Stimulated activated CD4-positive, alpha-beta T cell treated with anti-CD3 and anti-CD28 coated beads, Interleukin-12 subunit alpha, Interleukin-12 subunit beta, amount 100 ng/mL, for 48 hours (primary cell): ENCODE measurements around the gene MYBBP1A.
A peak's percentile ranks its signal among the peaks of the same experiment; 100 is the strongest.

Source experiments
- DNase-seq, 3 donors: peaks; one replicate each; pipeline ENCODE4 v3.0.0-alpha.2; 2020; ENCODE audit warnings: low read depth in 2 of 3, low spot score in 1 of 3

MYBBP1A gene

GRCh38 chr17:4572131-4572530, 16.9 kb upstream of the MYBBP1A start:
- DNase-seq: no peak

- no peak for DNase-seq
Observed at GRCh38 chr17:4569591-4569990, 14.4 kb upstream of the MYBBP1A start.

DNA sequence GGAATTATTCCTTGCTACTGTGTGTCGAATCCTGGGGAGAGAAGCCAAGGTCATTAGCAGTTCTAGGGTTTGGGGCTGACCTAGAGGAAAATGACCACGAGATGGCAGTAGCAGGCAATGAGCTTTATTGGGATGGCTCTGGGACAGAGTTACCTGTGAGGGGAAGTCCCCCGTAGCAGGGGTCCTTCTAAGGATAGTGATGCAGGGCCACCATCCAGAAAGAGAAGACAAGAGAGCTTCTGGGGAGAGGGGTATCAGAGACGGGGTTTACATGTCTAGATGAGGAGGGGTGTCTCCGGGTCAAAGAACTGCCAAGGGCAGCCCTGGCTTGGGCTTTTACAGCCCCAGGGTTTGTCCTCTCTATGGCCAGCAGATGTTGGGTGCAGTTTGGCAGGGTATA, 11.6 kb upstream of the MYBBP1A start:
- peak in 2 of 3 donors; percentile 17 to 69 for DNase-seq

DNA sequence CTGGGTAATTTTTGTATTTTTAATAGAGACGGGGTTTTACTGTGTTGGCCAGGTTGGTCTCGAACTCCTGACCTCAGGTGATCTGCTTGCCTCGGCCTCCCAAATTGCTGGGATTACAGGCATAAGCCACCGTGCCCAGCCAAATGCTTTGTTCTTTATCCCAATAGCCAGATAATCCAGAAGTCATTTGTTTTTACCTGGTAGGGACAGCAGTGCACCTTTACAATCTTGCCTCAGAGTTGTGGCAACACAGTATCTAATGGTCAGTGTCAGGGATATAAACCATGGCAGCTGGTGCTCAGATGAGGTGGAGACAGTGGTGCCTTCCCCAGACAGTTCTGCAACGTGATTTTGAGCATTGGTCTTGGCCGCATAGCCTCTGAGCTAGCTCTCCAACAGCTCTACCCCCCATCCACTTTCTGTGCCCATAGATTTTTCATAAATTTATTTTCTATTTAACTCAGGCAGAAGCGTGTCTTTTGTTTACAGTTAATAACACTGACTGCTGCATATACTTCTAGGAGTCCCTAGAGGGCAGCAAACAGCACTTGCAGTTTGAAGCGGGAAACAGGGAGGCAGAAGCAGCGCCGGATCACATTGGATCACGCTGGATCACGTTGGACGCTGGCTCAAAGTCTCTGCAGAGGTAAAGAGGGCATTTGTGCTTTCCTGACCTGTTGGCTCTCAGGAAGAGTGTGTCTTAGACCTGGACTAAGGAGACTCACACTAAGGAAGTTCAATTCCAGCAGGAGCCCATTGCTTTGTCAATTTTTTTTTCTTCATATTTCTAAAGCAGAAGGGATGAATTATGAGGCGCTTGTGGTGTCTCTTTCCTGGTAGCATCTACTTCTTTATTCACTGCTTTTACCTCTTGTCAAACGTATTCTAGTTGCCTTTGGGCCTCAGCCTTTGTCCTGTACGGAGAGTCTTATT, 10.3 kb upstream of the MYBBP1A start:
- peak in 2 of 3 donors; percentile 44 to 53 for DNase-seq

GRCh38 chr17:4562015-4562969, 7.1 kb upstream of the MYBBP1A start:
- DNase-seq: no peak

DNA sequence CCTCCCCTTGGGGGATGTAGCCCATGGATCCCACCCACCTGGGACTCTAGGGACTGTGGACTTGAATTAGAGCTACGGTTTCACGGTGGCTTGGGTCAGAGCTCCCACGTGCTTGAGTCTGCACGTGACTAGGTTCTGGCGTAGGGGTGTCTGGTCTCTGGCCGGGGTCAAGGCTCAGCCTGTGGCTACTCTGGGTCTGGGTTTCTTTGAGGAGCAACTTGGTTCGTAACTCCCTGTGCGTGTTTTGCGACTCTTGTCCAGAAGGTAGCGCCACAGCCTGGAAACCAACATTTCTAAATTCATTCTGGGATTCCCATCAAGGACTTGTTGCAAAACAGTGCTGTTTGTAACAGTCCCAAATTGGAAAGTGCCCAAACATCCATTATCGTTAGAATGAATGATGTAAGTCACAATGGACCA, 5.7 kb upstream of the MYBBP1A start:
- DNase-seq: no peak

GRCh38 chr17:4560421-4560820, 5.2 kb upstream of the MYBBP1A start, which contains the start of gene GGT6:
Gene GGT6 (minus strand): TSS chr17:4560577. CDS start chr17:4560521, 56 bp downstream.
- DNase-seq: no peak

GRCh38 chr17:4559966-4560365, 4.8 kb upstream of the MYBBP1A start:
- no peak for DNase-seq

DNA sequence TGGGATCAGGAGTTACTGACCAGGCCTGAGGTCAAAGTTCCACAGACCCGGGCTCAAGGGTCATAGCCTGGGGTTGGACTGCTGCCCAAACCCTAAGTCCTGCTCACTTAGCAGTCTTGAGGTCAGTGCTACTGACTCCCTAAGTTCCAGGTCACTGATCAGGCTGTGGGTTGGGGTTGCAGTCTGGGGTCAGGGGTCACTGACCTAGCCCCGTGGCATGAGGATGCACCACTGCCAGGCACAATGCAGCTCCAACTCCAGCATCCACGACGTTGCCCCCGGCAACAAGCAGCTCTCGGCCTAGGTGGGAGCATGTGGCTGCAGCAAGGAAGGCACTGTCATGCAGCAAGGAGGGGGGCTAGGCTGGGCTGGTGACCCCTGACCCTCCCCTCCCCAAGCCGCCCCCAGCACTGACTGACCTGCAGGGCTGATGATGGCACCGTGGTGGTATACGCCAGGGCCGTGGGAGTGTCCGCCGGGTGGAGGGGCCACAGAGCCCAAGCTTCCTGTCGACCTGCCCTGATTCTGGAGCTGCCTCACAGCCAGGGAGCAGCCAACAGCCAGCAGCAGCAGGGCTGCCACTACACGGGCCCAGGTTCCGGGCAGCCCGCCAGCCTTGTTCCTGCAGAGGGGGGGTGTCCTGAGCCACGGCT, 4.1 kb upstream of the MYBBP1A start:
- DNase-seq: no peak

- DNase-seq: no peak
Observed at GRCh38 chr17:4558347-4558971, 3.3 kb upstream of the MYBBP1A start.

- DNase-seq: no peak
Observed at GRCh38 chr17:4557626-4558346, 2.6 kb upstream of the MYBBP1A start.

- no peak for DNase-seq
Observed at GRCh38 chr17:4556996-4557395, 1.8 kb upstream of the MYBBP1A start.

GRCh38 chr17:4555873-4556759, 932 bp upstream of the MYBBP1A start:
- no peak for DNase-seq

- no peak for DNase-seq
Observed at GRCh38 chr17:4554441-4554996, 665 bp downstream of the MYBBP1A start.

DNA sequence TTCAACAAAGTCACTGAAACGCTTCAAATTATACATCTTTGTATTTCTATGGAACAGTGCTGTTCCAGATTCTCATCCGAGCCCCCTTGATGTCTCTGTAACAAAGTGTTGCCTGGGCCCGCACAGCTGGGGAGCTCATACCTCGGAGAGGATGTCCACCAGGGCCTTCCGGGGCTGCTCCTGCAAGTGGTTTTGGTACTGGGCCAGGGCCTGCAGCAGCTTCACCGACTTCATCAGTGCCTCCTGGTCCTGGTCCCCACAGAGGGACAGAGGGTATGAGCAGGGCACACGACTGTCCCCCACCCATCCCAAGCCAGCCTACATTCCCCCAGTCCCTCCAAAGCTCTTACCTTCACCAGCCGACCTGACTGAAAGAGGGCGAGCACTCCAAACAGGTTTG, 1.5 kb downstream of the MYBBP1A start:
- DNase-seq: no peak

DNA sequence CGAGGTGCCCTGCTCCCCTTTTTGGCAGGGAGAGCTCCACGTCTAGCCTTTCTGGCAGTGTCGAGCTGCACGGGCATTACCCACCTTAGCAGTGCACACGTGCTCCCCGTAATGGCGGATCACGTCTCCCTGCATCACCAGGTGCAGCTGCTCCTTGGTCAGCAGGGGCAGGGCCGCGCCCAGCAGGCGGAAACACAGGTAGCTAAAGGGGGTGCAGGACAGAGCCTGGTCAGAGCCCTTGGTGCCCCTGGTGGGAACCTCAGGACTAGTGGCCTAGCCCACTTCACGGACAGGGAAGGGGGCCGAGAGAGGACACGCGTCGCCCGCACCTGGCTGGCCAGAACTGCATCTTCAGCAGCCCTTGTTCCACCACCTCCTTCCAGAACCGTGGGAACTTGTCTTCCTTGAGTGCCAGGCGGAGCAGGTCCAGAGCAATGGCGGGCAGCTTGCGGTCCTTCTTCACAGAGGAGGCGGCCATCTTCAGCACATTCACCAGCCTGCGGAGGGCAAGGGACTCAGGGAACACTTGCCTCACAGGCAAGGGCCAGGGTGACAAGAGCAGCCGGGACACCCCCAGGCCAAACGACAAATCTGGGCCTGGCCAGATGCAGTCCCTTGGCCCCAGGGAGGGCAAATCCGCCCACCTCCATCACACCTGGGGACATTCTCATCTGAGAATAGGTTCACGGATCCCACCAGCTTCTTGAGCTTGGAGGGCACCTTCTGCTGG, 3.2 kb downstream of the MYBBP1A start:
- DNase-seq: no peak

DNA sequence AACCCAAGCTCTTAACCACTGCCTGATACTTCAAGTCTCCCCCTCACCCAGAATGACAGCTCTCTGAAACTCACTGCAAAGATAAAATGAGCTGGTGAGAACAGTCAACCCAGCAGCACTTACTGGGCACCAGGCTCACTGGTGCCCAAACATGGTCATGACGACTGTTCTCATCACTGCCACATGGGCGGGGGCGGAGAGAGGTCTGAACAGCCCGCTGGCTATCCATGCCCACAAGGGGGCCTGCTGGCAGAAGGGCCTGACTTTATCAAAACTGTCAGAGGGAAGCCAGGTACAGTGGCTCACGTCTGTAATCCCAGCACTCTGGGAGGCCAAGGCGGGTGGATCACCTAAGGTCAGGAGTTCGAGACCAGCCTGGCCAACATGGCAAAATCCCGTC, 4.0 kb downstream of the MYBBP1A start:
- no peak for DNase-seq

- no peak for DNase-seq
Observed at GRCh38 chr17:4550534-4551039, 4.6 kb downstream of the MYBBP1A start.
